Glutamatergic neuron (in vitro differentiated cells): ENCODE measurements around the gene CCDC86. TPM values are rescaled to one million over a fixed set of nuclear protein-coding genes. Genes with fewer than 3 reads are reported as not detected.

Source experiments
- DNase-seq: peaks from one replicate; pipeline ENCODE4 v3.0.0; 2022
- H3K27ac Mint-ChIP-seq: one replicate; pipeline ENCODE4 v1.8.0; 2020; ENCODE audit warnings: mild to moderate bottlenecking, mixed read lengths, inconsistent platforms; ENCODE audit not compliant: unreplicated experiment
- H3K27me3 Mint-ChIP-seq: one replicate; pipeline ENCODE4 v1.8.0; 2020; ENCODE audit warnings: mild to moderate bottlenecking, moderate library complexity, mixed read lengths, inconsistent platforms; ENCODE audit not compliant: unreplicated experiment
- H3K36me3 Mint-ChIP-seq: one replicate; pipeline ENCODE4 v1.8.0; 2020; ENCODE audit warnings: mild to moderate bottlenecking, mixed read lengths, inconsistent platforms; ENCODE audit not compliant: unreplicated experiment
- H3K4me1 Mint-ChIP-seq: one replicate; pipeline ENCODE4 v1.8.0; 2020; ENCODE audit warnings: mild to moderate bottlenecking, low read depth, mixed read lengths, inconsistent platforms; ENCODE audit not compliant: unreplicated experiment
- H3K4me3 Mint-ChIP-seq: one replicate; pipeline ENCODE4 v1.8.0; 2020; ENCODE audit warnings: mild to moderate bottlenecking, mixed read lengths, inconsistent platforms; ENCODE audit not compliant: unreplicated experiment
- H3K9me3 Mint-ChIP-seq: one replicate; pipeline ENCODE4 v1.8.0; 2020; ENCODE audit warnings: mild to moderate bottlenecking, moderate library complexity, mixed read lengths, inconsistent platforms; ENCODE audit not compliant: unreplicated experiment
- CTCF ChIP-seq: fragments of 200-600 bp; sonication (generic); IDR thresholded peaks from one replicate; pipeline ENCODE4 v1.5.0; 2021; ENCODE audit not compliant: partially characterized antibody, unreplicated experiment
- total RNA-seq: library from RNA; stranded (reverse); fragmentation: NEBNext Ultra II Directional; extraction: Animal tissue kit (Norgen Biotek cat#: 25700); gene quantifications from one replicate; pipeline ENCODE4 v1.2.1, GENCODE V29; 2021; ENCODE audit not compliant: unreplicated experiment

CCDC86 gene
- total RNA-seq, 1 donor from 2014 or later, result 12.7 TPM

DNA sequence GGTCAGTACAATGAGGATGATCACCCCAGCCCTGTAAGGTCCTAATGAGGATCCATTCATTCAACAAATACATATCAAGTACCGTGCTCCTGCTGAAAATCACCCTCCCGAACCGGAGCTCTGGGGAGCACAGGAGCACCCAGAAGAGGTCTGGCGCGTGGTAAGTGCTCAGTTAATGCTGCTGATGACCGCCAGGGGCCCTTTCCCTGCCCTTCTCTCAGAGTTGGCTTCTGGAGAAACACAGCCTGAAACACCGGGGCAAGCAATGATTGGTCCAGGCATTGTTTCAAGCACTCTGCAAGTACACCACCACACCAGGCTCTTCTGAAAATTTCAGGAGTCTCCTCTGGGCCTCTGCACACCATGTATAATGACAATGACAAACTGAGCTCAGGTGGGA is 3.8 kb upstream of the CCDC86 start:
- Mint-ChIP-seq H3K9me3 (peaks cover 11% of the 10 kb centered on the region), H3K4me3 (no peak overlapping the region), H3K4me1 (peaks cover 18% of the 10 kb centered on the region), H3K36me3 (no peaks in the 10 kb centered on the region), H3K27me3 (peaks cover 5% of the 10 kb centered on the region), H3K27ac (no peak overlapping the region)
- DNase-seq, result no peak
- TF ChIP-seq CTCF, result peak; percentile 35

GRCh38 chr11:60840470-60841430 is 1.2 kb upstream of the CCDC86 start:
- Mint-ChIP-seq H3K27ac (no peak overlapping the region), H3K9me3 (peaks cover 11% of the 10 kb centered on the region), H3K36me3 (no peaks in the 10 kb centered on the region), H3K4me1 (peaks cover 30% of the 10 kb centered on the region), H3K4me3 (peak overlapping the region; percentile 53), H3K27me3 (peaks cover 8% of the 10 kb centered on the region)
- no peak for DNase-seq
- TF ChIP-seq CTCF, result no peak

DNA sequence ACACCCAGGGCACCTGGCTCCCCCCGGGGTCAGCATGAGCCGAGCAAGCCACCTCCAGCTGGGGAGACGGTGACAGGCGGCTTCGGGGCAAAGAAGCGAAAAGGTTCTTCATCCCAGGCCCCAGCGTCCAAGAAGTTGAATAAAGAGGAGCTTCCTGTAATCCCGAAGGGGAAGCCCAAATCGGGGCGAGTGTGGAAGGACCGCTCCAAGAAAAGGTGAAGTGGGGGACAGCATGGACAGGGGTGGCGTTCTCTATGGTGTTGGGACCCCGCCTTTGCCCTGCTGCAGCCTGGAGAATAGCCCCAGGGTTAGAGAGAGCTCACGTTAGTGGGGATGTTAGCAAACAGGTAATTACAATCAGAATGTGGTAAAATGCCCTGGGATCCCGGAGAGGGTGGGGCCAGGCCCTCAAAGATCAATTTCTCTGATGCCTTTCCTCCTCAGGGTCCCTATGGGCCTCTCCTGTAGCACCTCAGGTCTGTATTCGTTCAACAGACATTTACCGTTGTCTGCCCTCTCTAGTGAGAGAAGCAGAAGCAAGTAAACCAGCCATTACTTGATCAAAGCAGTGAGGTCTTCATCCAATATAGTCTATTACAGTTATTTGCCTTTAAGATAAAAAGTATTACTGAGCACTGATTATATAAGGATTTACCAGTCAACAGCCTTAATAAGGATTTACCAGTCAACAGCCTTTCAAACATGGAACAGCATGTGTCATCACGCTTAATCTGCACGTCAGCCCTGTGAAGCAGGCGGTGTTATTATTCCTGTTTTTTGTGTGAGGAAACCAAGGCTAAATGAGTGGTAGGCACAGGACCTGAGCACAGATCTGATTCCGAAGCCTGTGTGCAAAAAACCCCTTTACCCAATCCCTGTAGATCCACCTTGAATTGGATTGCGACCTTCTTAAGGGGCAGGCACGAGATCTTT is 1.0 kb downstream of the CCDC86 start:
- no peak for DNase-seq
- peak overlapping the region; percentile 88 for H3K4me3 Mint-ChIP-seq
- peaks cover 11% of the 10 kb centered on the region for H3K9me3 Mint-ChIP-seq
- TF ChIP-seq CTCF, result no peak
- peak overlapping the region; percentile 17 for H3K27ac Mint-ChIP-seq
- no peaks in the 10 kb centered on the region for H3K36me3 Mint-ChIP-seq
- H3K4me1 Mint-ChIP-seq, result peaks cover 28% of the 10 kb centered on the region
- H3K27me3 Mint-ChIP-seq, result peaks cover 8% of the 10 kb centered on the region

DNA sequence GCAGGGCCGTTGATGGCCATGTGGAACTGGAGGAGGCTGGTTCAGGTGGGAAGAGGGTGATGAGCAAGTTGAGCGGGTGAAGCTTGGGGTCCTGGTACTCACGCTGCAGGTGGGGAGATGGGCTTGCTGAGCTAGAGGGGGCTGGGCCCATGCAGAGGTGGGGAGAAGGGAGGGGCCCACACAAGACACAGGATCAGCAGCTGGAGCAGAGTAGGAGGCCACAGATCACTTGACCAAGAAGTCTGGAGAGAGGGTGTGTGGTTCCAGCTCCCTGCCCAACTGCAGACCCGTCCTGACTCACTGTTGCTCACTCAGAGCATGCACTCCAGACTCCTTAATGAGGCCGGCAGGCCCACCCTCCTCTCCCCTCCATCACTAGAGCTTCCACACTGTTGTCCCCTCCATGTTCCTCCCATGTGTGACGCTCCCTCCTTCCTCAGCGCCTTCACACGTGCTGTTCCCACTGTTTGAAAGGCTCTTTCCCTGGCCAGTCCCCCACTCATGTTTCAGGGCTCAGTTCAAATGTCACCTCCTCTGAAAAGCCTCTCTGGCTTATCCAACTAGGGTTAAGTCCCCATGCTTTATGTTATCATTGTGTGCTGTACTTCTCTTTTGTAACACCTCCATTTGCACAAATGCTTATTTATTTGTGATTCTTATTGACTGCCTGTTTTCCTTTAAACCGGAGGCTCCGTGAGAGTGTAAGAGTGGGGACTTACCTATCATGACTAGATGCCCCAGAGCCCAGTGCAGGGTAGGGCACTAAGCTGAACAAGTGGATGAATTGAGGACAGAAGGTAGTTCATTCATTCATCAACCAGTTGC is 2.3 kb downstream of the CCDC86 start:
- Mint-ChIP-seq H3K4me3 (peak overlapping the region; percentile 88), H3K27me3 (peaks cover 8% of the 10 kb centered on the region), H3K9me3 (peaks cover 11% of the 10 kb centered on the region), H3K27ac (no peak overlapping the region), H3K36me3 (no peaks in the 10 kb centered on the region), H3K4me1 (peaks cover 30% of the 10 kb centered on the region)
- TF ChIP-seq CTCF, result no peak
- no peak for DNase-seq
